ENCODE data around the gene XRCC4.

The XRCC4 gene

GRCh38 chr5:83118471-83118870, 41.1 kb downstream of the XRCC4 start:
- no peak for DNase-seq (ENCODE audit: low spot score)

GRCh38 chr5:83118976-83119375, 41.6 kb downstream of the XRCC4 start:
- no peak for DNase-seq (ENCODE audit: low spot score)

- no peak for DNase-seq (ENCODE audit: low spot score)
Observed at GRCh38 chr5:83124593-83124992, 47.2 kb downstream of the XRCC4 start.

GRCh38 chr5:83125560-83125959, 48.2 kb downstream of the XRCC4 start:
- no peak for DNase-seq (ENCODE audit: low spot score)

GRCh38 chr5:83126501-83126900, 49.2 kb downstream of the XRCC4 start:
- no peak for DNase-seq (ENCODE audit: low spot score)

- no peak for DNase-seq (ENCODE audit: low spot score)
Observed at GRCh38 chr5:83133797-83134196, 56.5 kb downstream of the XRCC4 start.

- DNase-seq (ENCODE audit: low spot score), result no peak
Observed at GRCh38 chr5:83142526-83142925, 65.2 kb downstream of the XRCC4 start.

GRCh38 chr5:83145241-83145640, 67.9 kb downstream of the XRCC4 start:
- no peak for DNase-seq (ENCODE audit: low spot score)

- peak; percentile 30 for DNase-seq (ENCODE audit: low spot score)
Observed at GRCh38 chr5:83145882-83146331, 68.6 kb downstream of the XRCC4 start.

GRCh38 chr5:83146441-83146840, 69.1 kb downstream of the XRCC4 start:
- no peak for DNase-seq (ENCODE audit: low spot score)

GRCh38 chr5:83147593-83147992, 70.2 kb downstream of the XRCC4 start:
- no peak for DNase-seq (ENCODE audit: low spot score)

GRCh38 chr5:83148370-83148769, 71.0 kb downstream of the XRCC4 start:
- DNase-seq (ENCODE audit: low spot score), result no peak

GRCh38 chr5:83149671-83150070, 72.3 kb downstream of the XRCC4 start:
- DNase-seq (ENCODE audit: low spot score), result no peak

- DNase-seq (ENCODE audit: low spot score), result no peak
Observed at GRCh38 chr5:83151821-83152220, 74.5 kb downstream of the XRCC4 start.

GRCh38 chr5:83152996-83153395, 75.6 kb downstream of the XRCC4 start:
- DNase-seq (ENCODE audit: low spot score), result peak; percentile 75

GRCh38 chr5:83156001-83156400, 78.7 kb downstream of the XRCC4 start:
- no peak for DNase-seq (ENCODE audit: low spot score)

GRCh38 chr5:83157163-83157562, 79.8 kb downstream of the XRCC4 start:
- DNase-seq (ENCODE audit: low spot score), result no peak

- no peak for DNase-seq (ENCODE audit: low spot score)
Observed at GRCh38 chr5:83162601-83163000, 85.3 kb downstream of the XRCC4 start.

GRCh38 chr5:83167538-83167937, 90.2 kb downstream of the XRCC4 start:
- DNase-seq (ENCODE audit: low spot score), result no peak

GRCh38 chr5:83169571-83170337, 92.4 kb downstream of the XRCC4 start:
- DNase-seq (ENCODE audit: low spot score), result no peak

GRCh38 chr5:83172011-83172410, 94.7 kb downstream of the XRCC4 start:
- no peak for DNase-seq (ENCODE audit: low spot score)

- no peak for DNase-seq (ENCODE audit: low spot score)
Observed at GRCh38 chr5:83172655-83173054, 95.3 kb downstream of the XRCC4 start.

GRCh38 chr5:83173826-83174225, 96.5 kb downstream of the XRCC4 start:
- DNase-seq (ENCODE audit: low spot score), result no peak

- DNase-seq (ENCODE audit: low spot score), result no peak
Observed at GRCh38 chr5:83177803-83178202, 100.5 kb downstream of the XRCC4 start.
